HG02763 (cell line): ENCODE data around the gene TMEM220.

ENCODE experiments used
- ATAC-seq: cut with Tn5 transposase; IDR thresholded peaks from one replicate; pipeline ENCODE4 v1.9.1; 2021; ENCODE audit warnings: mild to moderate bottlenecking, moderate library complexity; ENCODE audit not compliant: unreplicated experiment

TMEM220 gene

GRCh38 chr17:10729334-10730193 lies at the start of gene TMEM220:
TSS of gene TMEM220 (minus strand) at chr17:10730023. CDS start at chr17:10729851, 172 bp downstream.
- ATAC-seq: peak; percentile 74

GRCh38 chr17:10779609-10780008 lies 49.8 kb upstream of the TMEM220 start:
- ATAC-seq: no peak

DNA sequence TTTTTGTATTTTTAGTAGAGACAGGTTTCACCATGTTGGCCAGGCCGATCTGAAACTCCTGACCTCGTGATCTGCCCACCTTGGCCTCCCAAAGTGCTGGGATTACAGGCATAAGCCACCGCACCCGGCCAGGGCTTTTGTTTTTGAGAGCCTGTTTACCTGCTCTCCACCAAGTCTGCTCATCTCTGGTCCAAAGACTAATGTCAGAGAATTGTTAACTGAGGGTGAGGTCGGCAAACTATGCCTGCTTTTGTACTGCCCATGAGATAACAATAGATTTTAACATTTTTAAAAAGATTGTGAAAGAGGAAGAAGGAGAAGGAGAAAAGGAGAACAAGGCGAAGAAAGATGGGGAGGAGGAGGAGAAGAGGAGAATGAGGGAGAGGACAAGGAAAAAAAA lies 48.1 kb upstream of the TMEM220 start:
- no peak for ATAC-seq

- ATAC-seq: no peak
Measured at GRCh38 chr17:10777131-10777807, 47.4 kb upstream of the TMEM220 start.

GRCh38 chr17:10776381-10776780 lies 46.6 kb upstream of the TMEM220 start:
- no peak for ATAC-seq

GRCh38 chr17:10775740-10776356 lies 46.0 kb upstream of the TMEM220 start:
- ATAC-seq: no peak

DNA sequence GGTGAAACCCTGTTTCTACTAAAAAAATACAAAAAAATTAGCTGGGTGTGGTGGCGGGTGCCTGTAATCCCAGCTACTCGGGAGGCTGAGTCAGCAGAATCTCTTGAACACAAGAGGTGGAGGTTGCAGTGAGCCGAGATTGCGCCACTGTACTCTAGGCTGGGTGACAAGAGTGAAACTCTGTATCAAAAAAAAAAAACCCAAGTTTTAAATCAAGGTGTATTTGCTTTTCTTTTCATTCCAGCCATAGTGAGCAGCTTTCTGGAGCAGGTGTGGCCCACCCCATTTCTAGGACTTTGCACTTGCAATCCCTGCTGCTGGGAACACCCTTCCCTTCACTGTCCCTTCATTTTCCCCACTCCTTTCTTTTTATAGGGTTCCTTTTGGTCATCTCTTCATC lies 45.2 kb upstream of the TMEM220 start:
- no peak for ATAC-seq

DNA sequence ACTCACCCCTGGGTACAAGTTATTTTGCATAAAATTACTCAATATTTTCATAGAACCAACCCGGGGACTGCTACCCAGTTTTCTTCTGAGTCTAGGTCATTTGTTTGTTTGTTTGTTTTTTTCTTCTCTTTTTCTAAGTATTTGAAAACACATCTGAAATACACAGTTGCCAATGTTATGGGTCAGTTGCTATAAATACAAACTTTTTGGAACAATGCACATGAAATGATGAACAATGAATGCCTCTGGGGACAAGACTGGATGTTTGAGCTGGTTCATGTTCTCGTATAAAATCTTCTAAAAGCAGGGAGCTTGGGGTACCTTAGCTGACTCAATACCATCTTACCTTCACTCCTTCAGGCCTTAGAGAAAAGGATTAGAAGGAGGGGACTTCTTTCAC lies 43.6 kb upstream of the TMEM220 start:
- ATAC-seq: no peak

- ATAC-seq: no peak
Measured at GRCh38 chr17:10772425-10773380, 42.9 kb upstream of the TMEM220 start.

GRCh38 chr17:10771148-10771547 lies 41.3 kb upstream of the TMEM220 start:
- ATAC-seq: no peak

DNA sequence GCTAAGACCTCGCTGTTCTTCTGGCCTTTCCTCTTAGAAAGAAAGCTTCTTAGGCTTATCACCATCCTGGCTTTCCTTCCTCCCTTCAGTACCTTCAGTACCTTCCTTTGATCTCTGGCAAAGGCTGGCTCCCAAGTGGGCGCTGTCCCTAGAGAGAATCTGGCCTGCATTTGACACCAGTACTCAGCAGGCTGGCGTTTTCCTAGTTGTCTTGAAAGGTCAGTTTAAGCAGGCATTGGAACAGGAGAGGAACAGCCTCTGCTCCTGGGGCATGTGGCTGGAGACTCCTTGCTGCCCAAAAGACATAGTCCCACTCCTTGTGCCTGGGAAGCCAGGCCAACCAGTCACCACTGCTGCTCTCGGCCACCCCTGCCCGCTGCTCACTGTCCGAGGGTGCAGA lies 40.0 kb upstream of the TMEM220 start:
- no peak for ATAC-seq

- no peak for ATAC-seq
Measured at GRCh38 chr17:10768750-10769251, 39.0 kb upstream of the TMEM220 start.

DNA sequence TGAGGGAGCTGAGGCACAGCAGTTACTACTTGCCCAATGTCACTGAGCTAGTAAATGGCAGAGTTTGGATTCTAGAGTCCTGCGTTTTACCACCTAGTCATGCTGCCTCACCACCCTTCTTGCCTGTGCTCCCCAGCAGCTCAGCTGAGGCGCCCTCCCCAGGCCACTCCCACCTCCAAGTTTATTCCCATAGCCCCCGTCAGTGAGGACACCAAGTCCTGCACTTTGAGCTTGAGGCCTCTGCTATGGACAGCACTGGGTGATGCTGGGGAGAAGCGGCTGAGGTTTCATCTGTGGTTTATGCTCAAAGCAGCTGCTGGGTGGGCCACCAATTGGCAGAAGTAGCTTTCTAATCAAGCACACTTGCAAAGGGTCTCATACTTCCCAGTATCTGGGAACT lies 37.4 kb upstream of the TMEM220 start:
- ATAC-seq: no peak

- no peak for ATAC-seq
Measured at GRCh38 chr17:10762037-10762436, 32.2 kb upstream of the TMEM220 start.

GRCh38 chr17:10761281-10761680 lies 31.5 kb upstream of the TMEM220 start:
- ATAC-seq: no peak

GRCh38 chr17:10758062-10758461 lies 28.2 kb upstream of the TMEM220 start:
- ATAC-seq: no peak

DNA sequence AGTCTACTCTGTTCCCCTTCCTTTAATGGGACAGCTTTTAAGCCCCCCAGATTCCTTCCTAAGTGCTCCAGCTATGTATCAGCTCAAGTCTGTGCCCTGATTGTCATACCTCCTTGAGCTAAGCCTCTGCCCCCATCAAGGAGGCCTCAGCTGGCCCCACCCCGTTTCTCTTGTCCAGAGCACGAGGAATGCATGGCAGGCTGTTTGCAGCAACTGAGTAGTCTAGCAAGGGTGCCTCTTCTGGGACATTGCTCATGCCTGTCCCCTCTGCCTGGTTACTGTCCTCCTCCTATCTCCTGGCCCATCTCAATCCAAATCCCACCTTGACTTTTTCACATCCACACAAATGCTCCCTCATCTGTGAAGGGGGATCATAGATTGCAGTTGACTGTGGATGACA lies 27.8 kb upstream of the TMEM220 start:
- no peak for ATAC-seq

GRCh38 chr17:10757067-10757466 lies 27.2 kb upstream of the TMEM220 start:
- no peak for ATAC-seq

GRCh38 chr17:10756619-10757018 lies 26.8 kb upstream of the TMEM220 start:
- no peak for ATAC-seq

- ATAC-seq: no peak
Measured at GRCh38 chr17:10756185-10756584, 26.4 kb upstream of the TMEM220 start.
